HEK293T (cell line): ENCODE data around the gene BFSP2.

Experiments
- ARNT ChIP-seq: fragments of 450-650 bp; IDR thresholded peaks from 2 replicates; pipeline ENCODE4 v1.6.1; 2017; ENCODE audit warnings: mild to moderate bottlenecking
- BHLHE40 ChIP-seq: fragments of 450-650 bp; IDR thresholded peaks from 2 replicates; pipeline ENCODE4 v1.6.1; 2016; ENCODE audit warnings: mild to moderate bottlenecking, moderate library complexity, borderline replicate concordance
- ELF4 ChIP-seq: fragments of 450-650 bp; IDR thresholded peaks from 2 replicates; pipeline ENCODE4 v1.6.1; 2017; ENCODE audit warnings: antibody characterized with exemption
- FOXA1 ChIP-seq: fragments of 450-650 bp; IDR thresholded peaks from 2 replicates; pipeline ENCODE4 v1.6.1; 2016; ENCODE audit warnings: mild to moderate bottlenecking
- FOXM1 ChIP-seq: fragments of 450-650 bp; IDR thresholded peaks from 2 replicates; pipeline ENCODE4 v1.6.1; 2017; ENCODE audit warnings: mild to moderate bottlenecking, borderline replicate concordance
- HDGF ChIP-seq: fragments of 450-650 bp; IDR thresholded peaks from 2 replicates; pipeline ENCODE4 v1.6.1; 2017; ENCODE audit warnings: antibody characterized with exemption, borderline replicate concordance
- L3MBTL2 ChIP-seq: fragments of 450-650 bp; conservative IDR thresholded peaks from 2 replicates; pipeline ENCODE4 v1.6.1; 2016; ENCODE audit warnings: mild to moderate bottlenecking
- SP1 ChIP-seq: fragments of 450-650 bp; IDR thresholded peaks from 2 replicates; pipeline ENCODE4 v1.6.1; 2017
- TARDBP ChIP-seq: fragments of 450-650 bp; IDR thresholded peaks from 2 replicates; pipeline ENCODE4 v1.6.1; 2016
- ZNF384 ChIP-seq: fragments of 450-650 bp; IDR thresholded peaks from 2 replicates; pipeline ENCODE4 v1.6.1; 2016
- TF ChIP-seq, protein P1 (sequence below): fragments of 450-650 bp; IDR thresholded peaks from 2 replicates; pipeline ENCODE4 v1.6.1; 2016

DNA sequence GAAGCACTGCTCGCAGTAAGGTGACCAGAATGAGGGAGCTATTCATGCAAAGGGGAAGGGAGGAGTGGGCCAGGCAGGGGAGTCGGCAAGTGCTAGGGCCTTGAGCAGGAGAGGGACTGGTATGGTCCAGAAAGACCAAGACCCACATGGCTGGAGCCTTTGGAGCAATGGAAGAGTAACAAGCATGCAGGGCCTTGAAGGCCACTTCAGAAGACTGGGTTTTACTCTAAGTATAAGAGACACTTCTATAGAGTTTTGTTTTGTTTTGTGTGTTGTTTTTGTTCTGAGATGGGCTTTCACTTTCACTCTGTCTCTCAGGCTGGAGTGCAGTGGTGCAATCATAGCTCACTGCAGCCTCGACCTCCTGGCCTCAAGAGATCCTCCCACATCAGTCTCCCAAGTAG lies 42.0 kb downstream of the BFSP2 start:
- TF ChIP-seq SP1, result no peak
- no peak for TF ChIP-seq ARNT
- no peak for TF ChIP-seq ELF4
- TF ChIP-seq FOXM1, result no peak
- no peak for TF ChIP-seq FOXA1
- TF ChIP-seq BHLHE40, result no peak
- TF ChIP-seq L3MBTL2, result no peak
- no peak for TF ChIP-seq ZNF384
- no peak for TF ChIP-seq HDGF
- no peak for TF ChIP-seq TARDBP
- TF ChIP-seq, protein P1, sequence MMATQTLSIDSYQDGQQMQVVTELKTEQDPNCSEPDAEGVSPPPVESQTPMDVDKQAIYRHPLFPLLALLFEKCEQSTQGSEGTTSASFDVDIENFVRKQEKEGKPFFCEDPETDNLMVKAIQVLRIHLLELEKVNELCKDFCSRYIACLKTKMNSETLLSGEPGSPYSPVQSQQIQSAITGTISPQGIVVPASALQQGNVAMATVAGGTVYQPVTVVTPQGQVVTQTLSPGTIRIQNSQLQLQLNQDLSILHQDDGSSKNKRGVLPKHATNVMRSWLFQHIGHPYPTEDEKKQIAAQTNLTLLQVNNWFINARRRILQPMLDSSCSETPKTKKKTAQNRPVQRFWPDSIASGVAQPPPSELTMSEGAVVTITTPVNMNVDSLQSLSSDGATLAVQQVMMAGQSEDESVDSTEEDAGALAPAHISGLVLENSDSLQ, result no peak
